Measurements from ENCODE around the gene LRRC56. TPM values are rescaled to one million over a fixed set of nuclear protein-coding genes. Genes with fewer than 3 reads are reported as not detected.

Gene LRRC56
- total and polyA plus RNA-seq, 9 of the 15 experiments (the other 6 are each of a cell fraction or from before 2014, with no cell fraction given): 0.03 to 4.5 (median 1.0) TPM; not detected in 1

GRCh38 chr11:512761-513595 lies 24.3 kb upstream of the LRRC56 start:
- Histone ChIP-seq H3K4me1 (replicated peaks in 1 of 2; ENCODE audit: control insufficient read depth in 2 of 2, insufficient read depth in 2 of 2, low read length in 2 of 2) (peaks cover 0 to 8% of the 10 kb centered on the region in 2 experiments; a peak in 3 of 5 replicates), H3K79me2 (ENCODE audit: control insufficient read depth, insufficient read depth, low read length) (peaks cover 6% of the 10 kb centered on the region; the same call in 2 of the 3 replicates), H3K36me3 (ENCODE audit: control insufficient read depth, insufficient read depth, low read length) (peaks cover 45% of the 10 kb centered on the region; the same call in 2 of the 3 replicates), H3K9ac (ENCODE audit: insufficient read depth in 1 of 2, low read depth in 2 of 2, low read length in 2 of 2) (no peak overlapping the region), H3K9me3 (replicated peaks; ENCODE audit: control insufficient read depth, insufficient read depth, low read depth, low read length) (peaks cover 4% of the 10 kb centered on the region), H3K27ac (ENCODE audit: extremely low read depth, low read depth, low read length) (no peak overlapping the region), H3K9me1 (ENCODE audit: control insufficient read depth, insufficient read depth, low read length) (no peaks in the 10 kb centered on the region), H4K20me1 (replicated peaks; ENCODE audit: control insufficient read depth, insufficient read depth, low read length) (no peaks in the 10 kb centered on the region), H3K4me2 (ENCODE audit: insufficient read depth, low read length) (no peak overlapping the region), H3K4me3 (no peak overlapping the region), H2AFZ (ENCODE audit: low read depth, low read length) (no peak overlapping the region), H3K27me3 (ENCODE audit: control insufficient read depth in 2 of 2, insufficient read depth in 2 of 2, low read length in 2 of 2) (no peaks in the 10 kb centered on the region)
- ATAC-seq: no peak
- 92% methylated on average over 28 of the region's 29 CpGs for WGBS (ENCODE audit: insufficient coverage, low coverage, missing lambda C conversion rate)
- in situ Hi-C loops (cut with MboI) (no loop called here), intact Hi-C loops (cut with micrococcal nuclease) (no loop called here)
- DNase-seq (ENCODE audit: extremely low read depth in 1 of 4, low spot score in 3 of 4): no peak
- ChIA-PET POLR2A (interaction anchor here (0.6 to 0.8 kb wide), 2 partner anchors 57 to 296 kb away, joined by 3 read pairs; no protein-coding TSS in a partner anchor), CTCF (ENCODE audit: low intra/inter-chr PET ratio) (no interaction called here)
- no peak for FAIRE-seq
- TF ChIP-seq ATF7 (IDR thresholded peaks at IDR 0.05): no peak
- TF ChIP-seq RBM25 (IDR thresholded peaks at IDR 0.05; ENCODE audit: low read depth, low read length, severe bottlenecking): no peak
- TF ChIP-seq ZNF184 (CRISPR knock-in tag; IDR thresholded peaks at IDR 0.05): no peak
- TF ChIP-seq POLR2AphosphoS2 (IDR thresholded peaks at IDR 0.05; ENCODE audit: low read length): no peak
- TF ChIP-seq HMGN3 (IDR thresholded peaks at IDR 0.05; ENCODE audit: borderline replicate concordance, extremely low read depth, insufficient read length, low read depth, low read length): no peak
- no peak for TF ChIP-seq ZBTB11 (CRISPR knock-in tag; IDR thresholded peaks at IDR 0.05)
- no peak for TF ChIP-seq THRB (CRISPR knock-in tag; conservative IDR thresholded peaks at IDR 0.05)
- no peak for TF ChIP-seq EHMT2 (IDR thresholded peaks at IDR 0.05)
- no peak for TF ChIP-seq MTA1 (IDR thresholded peaks at IDR 0.05; ENCODE audit: borderline replicate concordance)
- no peak for TF ChIP-seq ZNF764 (CRISPR knock-in tag; IDR thresholded peaks at IDR 0.05; ENCODE audit: low read depth)
- no peak for TF ChIP-seq PPARD (CRISPR knock-in tag; IDR thresholded peaks at IDR 0.05)
- TF ChIP-seq SRSF3 (IDR thresholded peaks at IDR 0.05; ENCODE audit: insufficient read depth, low read length): no peak
- no peak for TF ChIP-seq BRD4 (IDR thresholded peaks at IDR 0.05)
- no TSS peak for BruUV-seq (replicated peaks)
